Parathyroid adenoma (tissue), 2 donors: Measurements from ENCODE around the gene TMEM161A.

ENCODE experiments used
- H2AFZ ChIP-seq: fragments of 300-600 bp; sonication (generic); one replicate; pipeline ENCODE4 v1.7.0; 2017; ENCODE audit warnings: antibody characterized with exemption, mild to moderate bottlenecking
- H3K27ac ChIP-seq: fragments of 300-600 bp; sonication (generic); one replicate; pipeline ENCODE4 v1.7.0; 2017
- H3K27me3 ChIP-seq: fragments of 300-600 bp; sonication (generic); one replicate; pipeline ENCODE4 v1.7.0; 2017; ENCODE audit warnings: low read length; ENCODE audit not compliant: control insufficient read depth, insufficient read depth
- H3K36me3 ChIP-seq: fragments of 300-600 bp; sonication (generic); one replicate; pipeline ENCODE4 v1.7.0; 2017; ENCODE audit warnings: low read length; ENCODE audit not compliant: control insufficient read depth, insufficient read depth
- H3K4me1 ChIP-seq: fragments of 300-600 bp; sonication (generic); one replicate; pipeline ENCODE4 v1.7.0; 2017; ENCODE audit warnings: control low read depth
- H3K4me2 ChIP-seq: fragments of 300-600 bp; sonication (generic); one replicate; pipeline ENCODE4 v1.7.0; 2017; ENCODE audit warnings: low read length
- H3K4me3 ChIP-seq: fragments of 300-600 bp; sonication (generic); one replicate; pipeline ENCODE4 v1.7.0; 2017; ENCODE audit warnings: low read depth, low read length
- H3K79me2 ChIP-seq: fragments of 300-600 bp; sonication (generic); one replicate; pipeline ENCODE4 v1.7.0; 2017; ENCODE audit warnings: control low read depth
- H3K9ac ChIP-seq: fragments of 300-600 bp; sonication (generic); one replicate; pipeline ENCODE4 v1.7.0; 2017; ENCODE audit warnings: mild to moderate bottlenecking
- H3K9me3 ChIP-seq: fragments of 300-600 bp; sonication (generic); one replicate; pipeline ENCODE4 v1.7.0; 2017; ENCODE audit warnings: low read length; ENCODE audit not compliant: control insufficient read depth
- CTCF ChIP-seq: fragments of 300-600 bp; sonication (generic); IDR thresholded peaks from one replicate; pipeline ENCODE4 v1.7.0; 2017; ENCODE audit warnings: antibody characterized with exemption, mild to moderate bottlenecking
- donor health status: primary hyperparathyroidism.

The TMEM161A gene

GRCh38 chr19:19122902-19123301 is 15.4 kb downstream of the TMEM161A start:
- no peak overlapping the region for H3K9ac ChIP-seq
- no peak overlapping the region for H2AFZ ChIP-seq
- H3K4me1 ChIP-seq = no peaks in the 10 kb centered on the region
- H3K9me3 ChIP-seq = no peaks in the 10 kb centered on the region
- TF ChIP-seq CTCF = no peak
- H3K27ac ChIP-seq = no peak overlapping the region
- no peaks in the 10 kb centered on the region for H3K79me2 ChIP-seq
- H3K27me3 ChIP-seq = no peaks in the 10 kb centered on the region
- H3K4me2 ChIP-seq = no peak overlapping the region
- no peaks in the 10 kb centered on the region for H3K36me3 ChIP-seq
- no peak overlapping the region for H3K4me3 ChIP-seq

- H3K4me2 ChIP-seq = no peak overlapping the region
- no peak overlapping the region for H2AFZ ChIP-seq
- no peak for TF ChIP-seq CTCF
- H3K9me3 ChIP-seq = no peaks in the 10 kb centered on the region
- no peak overlapping the region for H3K27ac ChIP-seq
- no peaks in the 10 kb centered on the region for H3K4me1 ChIP-seq
- no peaks in the 10 kb centered on the region for H3K36me3 ChIP-seq
- no peaks in the 10 kb centered on the region for H3K27me3 ChIP-seq
- no peak overlapping the region for H3K4me3 ChIP-seq
- H3K9ac ChIP-seq = no peak overlapping the region
- H3K79me2 ChIP-seq = no peaks in the 10 kb centered on the region
Observed at GRCh38 chr19:19121371-19121770, 16.9 kb downstream of the TMEM161A start.

GRCh38 chr19:19120308-19121231 is 17.7 kb downstream of the TMEM161A start:
- Histone ChIP-seq H3K36me3 (no peaks in the 10 kb centered on the region), H3K4me3 (no peak overlapping the region), H3K4me1 (no peaks in the 10 kb centered on the region), H2AFZ (no peak overlapping the region), H3K27ac (no peak overlapping the region), H3K9me3 (no peaks in the 10 kb centered on the region), H3K9ac (no peak overlapping the region), H3K79me2 (no peaks in the 10 kb centered on the region), H3K4me2 (no peak overlapping the region), H3K27me3 (no peaks in the 10 kb centered on the region)
- TF ChIP-seq CTCF = no peak

GRCh38 chr19:19119325-19120237 is 18.7 kb downstream of the TMEM161A start:
- no peaks in the 10 kb centered on the region for H3K27me3 ChIP-seq
- no peaks in the 10 kb centered on the region for H3K4me1 ChIP-seq
- TF ChIP-seq CTCF = no peak
- no peak overlapping the region for H3K27ac ChIP-seq
- H2AFZ ChIP-seq = no peak overlapping the region
- no peak overlapping the region for H3K4me3 ChIP-seq
- no peaks in the 10 kb centered on the region for H3K9me3 ChIP-seq
- H3K79me2 ChIP-seq = no peaks in the 10 kb centered on the region
- no peak overlapping the region for H3K9ac ChIP-seq
- H3K36me3 ChIP-seq = no peaks in the 10 kb centered on the region
- H3K4me2 ChIP-seq = no peak overlapping the region
